Esophagus (tissue), 2 donors: Measurements from ENCODE around the gene COL9A1. TPM values are rescaled to one million over a fixed set of nuclear protein-coding genes. Genes with fewer than 3 reads are reported as not detected.

Experiments used
- H3K27ac ChIP-seq, 2 donors: one replicate each; pipeline ENCODE4 v1.5.1; 2013; ENCODE audit warnings: low read depth in 2 of 2, mild to moderate bottlenecking in 2 of 2, inconsistent platforms in 1 of 2, low read length in 1 of 2, moderate library complexity in 1 of 2
- H3K27me3 ChIP-seq, 2 donors: one replicate each; pipeline ENCODE4 v1.6.1; 2013; ENCODE audit warnings: low read length in 2 of 2, control low read depth in 1 of 2, mild to moderate bottlenecking in 1 of 2; ENCODE audit not compliant: insufficient read depth in 2 of 2, control insufficient read depth in 1 of 2
- H3K36me3 ChIP-seq, 2 donors: one replicate each; pipeline ENCODE4 v1.6.1; 2013; ENCODE audit warnings: low read length in 1 of 2; ENCODE audit not compliant: control insufficient read depth in 2 of 2, insufficient read depth in 2 of 2
- H3K4me1 ChIP-seq, 2 donors: one replicate each; pipeline ENCODE4 v1.6.1; 2013; ENCODE audit warnings: low read length in 1 of 2; ENCODE audit not compliant: control insufficient read depth in 2 of 2, insufficient read depth in 2 of 2
- H3K4me3 ChIP-seq, 2 donors: one replicate each; pipeline ENCODE4 v1.5.1; 2013; ENCODE audit warnings: low read length in 2 of 2, mild to moderate bottlenecking in 2 of 2, low read depth in 1 of 2, moderate library complexity in 1 of 2
- H3K9me3 ChIP-seq, 2 donors: one replicate each; pipeline ENCODE4 v1.6.1; 2013; ENCODE audit warnings: mild to moderate bottlenecking in 2 of 2, low read depth in 1 of 2, low read length in 1 of 2, moderate library complexity in 1 of 2; ENCODE audit not compliant: control insufficient read depth in 2 of 2, insufficient read depth in 1 of 2
- WGBS, 2 donors: extraction: QIAGEN DNeasy Blood & Tissue Kit; methylation state at CpG; one replicate each; pipeline ENCODE4 v1.1.7; 2013; 5-methylcytosine and 5-hydroxymethylcytosine counted together
- polyA plus RNA-seq, 2 donors: library from polyadenylated mRNA; stranded (reverse); fragments of 200-250 nt; gene quantifications; one replicate each; pipeline ENCODE4 v1.2.3, GENCODE V29; 2013
- donor health status: healthy with polysubstance abuse.
- donor health status: Bipolar disorder and iron deficiency.

Gene COL9A1
- polyA plus RNA-seq, 2 donors, result 0.08 TPM

- Histone ChIP-seq H3K27ac (no peak overlapping the region), H3K4me3 (no peak overlapping the region), H3K4me1 (no peaks in the 10 kb centered on the region), H3K27me3 (no peaks in the 10 kb centered on the region), H3K36me3 (no peaks in the 10 kb centered on the region), H3K9me3 (no peaks in the 10 kb centered on the region)
These were observed 131.6 kb downstream of the COL9A1 start for GRCh38 chr6:70171236-70171635.

GRCh38 chr6:70168681-70169377, 134.1 kb downstream of the COL9A1 start:
- Histone ChIP-seq H3K36me3 (no peaks in the 10 kb centered on the region), H3K27ac (no peak overlapping the region), H3K4me1 (no peaks in the 10 kb centered on the region), H3K27me3 (no peaks in the 10 kb centered on the region), H3K4me3 (no peak overlapping the region), H3K9me3 (no peaks in the 10 kb centered on the region)
- 73 to 74% methylated on average over 5 of the region's 5 CpGs for WGBS, 2 donors

Other genes starting within 250 kb of the COL9A1 start
- 10 to 100 TPM; 40.9 to 46.6 TPM for gene FAM135A, start 110.4 kb upstream of the COL9A1 start, polyA plus RNA-seq